HEK293 (cell line): ENCODE results near the gene TSEN2.

ENCODE experiments used
- CTCF ChIP-seq: fragments of 450-650 bp; formaldehyde crosslinking; IDR thresholded peaks from 2 replicates; pipeline ENCODE4 v1.5.1; 2016; ENCODE audit warnings: missing biosample characterization, missing genetic modification characterization
- ZNF174 ChIP-seq: fragments of 450-650 bp; formaldehyde crosslinking; IDR thresholded peaks from 2 replicates; pipeline ENCODE4 v1.5.0; 2017; ENCODE audit warnings: missing biosample characterization, mild to moderate bottlenecking, missing genetic modification characterization

- no peak for TF ChIP-seq CTCF (tag by site-specific recombination)
- no peak for TF ChIP-seq ZNF174
Measured at GRCh38 chr3:12490547-12490946, 6.3 kb downstream of the TSEN2 start.
